Stimulated activated CD8-positive, alpha-beta memory T cell treated with anti-CD3 and anti-CD28 coated beads, Interleukin-15, amount 100 ng/mL, for 1 hour (primary cell): Measurements from ENCODE around the gene GTPBP1.

ENCODE experiments used
- DNase-seq: peaks from one replicate; pipeline ENCODE4 v3.0.0-alpha.2; 2020; ENCODE audit warnings: low read depth

The GTPBP1 gene

GRCh38 chr22:38705235-38706100 is at the start of gene GTPBP1:
TSS of gene GTPBP1 (plus strand) at chr22:38705944. CDS start at chr22:38705956, 12 bp downstream.
- DNase-seq: peak; percentile 92

GRCh38 chr22:38656256-38657044 is 49.3 kb upstream of the GTPBP1 start, which contains the start of the genes CBY1 and FAM227A:
TSS of gene CBY1 (plus strand) at chr22:38656638. CDS start at chr22:38668055, 11,417 bp downstream.
TSS of gene FAM227A (minus strand) at chr22:38656392. CDS start at chr22:38650168, 6,224 bp downstream.
- peak; percentile 64 for DNase-seq

GRCh38 chr22:38657045-38657909 is 48.5 kb upstream of the GTPBP1 start:
- DNase-seq: no peak

- no peak for DNase-seq
Measured at GRCh38 chr22:38674888-38675287, 30.9 kb upstream of the GTPBP1 start.

GRCh38 chr22:38675833-38676232 is 29.9 kb upstream of the GTPBP1 start:
- DNase-seq: no peak

- DNase-seq: peak; percentile 69
Measured at GRCh38 chr22:38681582-38682335, 24.0 kb upstream of the GTPBP1 start, which contains the start of gene TOMM22. TSS of gene TOMM22 (plus strand) at chr22:38681957. CDS start at chr22:38681979, 22 bp downstream.

GRCh38 chr22:38684895-38685294 is 20.8 kb upstream of the GTPBP1 start:
- no peak for DNase-seq

- no peak for DNase-seq
Measured at GRCh38 chr22:38685761-38686160, 20.0 kb upstream of the GTPBP1 start.

GRCh38 chr22:38689651-38690050 is 16.1 kb upstream of the GTPBP1 start:
- no peak for DNase-seq

- DNase-seq: no peak
Measured at GRCh38 chr22:38694049-38694448, 11.7 kb upstream of the GTPBP1 start.

GRCh38 chr22:38694940-38695339 is 10.8 kb upstream of the GTPBP1 start:
- DNase-seq: no peak

- DNase-seq: no peak
Measured at GRCh38 chr22:38696606-38697424, 8.9 kb upstream of the GTPBP1 start.

GRCh38 chr22:38697425-38698089 is 8.2 kb upstream of the GTPBP1 start:
- no peak for DNase-seq

- no peak for DNase-seq
Measured at GRCh38 chr22:38698407-38699094, 7.2 kb upstream of the GTPBP1 start.

GRCh38 chr22:38699143-38699542 is 6.6 kb upstream of the GTPBP1 start:
- DNase-seq: no peak

GRCh38 chr22:38699784-38700183 is 6.0 kb upstream of the GTPBP1 start:
- DNase-seq: no peak

GRCh38 chr22:38700270-38700788 is 5.4 kb upstream of the GTPBP1 start:
- DNase-seq: no peak

GRCh38 chr22:38700789-38701628 is 4.7 kb upstream of the GTPBP1 start, which contains the start of gene JOSD1:
TSS of gene JOSD1 (minus strand) at chr22:38700943. CDS start at chr22:38699987, 956 bp downstream.
- DNase-seq: peak; percentile 96
